ENCODE measurements around the gene AGBL2.
"Not testable (repeated sequence)": the region's sequence is repeated elsewhere in the genome, so short reads cannot be mapped to it uniquely, and the experiment has no call there.

DNA sequence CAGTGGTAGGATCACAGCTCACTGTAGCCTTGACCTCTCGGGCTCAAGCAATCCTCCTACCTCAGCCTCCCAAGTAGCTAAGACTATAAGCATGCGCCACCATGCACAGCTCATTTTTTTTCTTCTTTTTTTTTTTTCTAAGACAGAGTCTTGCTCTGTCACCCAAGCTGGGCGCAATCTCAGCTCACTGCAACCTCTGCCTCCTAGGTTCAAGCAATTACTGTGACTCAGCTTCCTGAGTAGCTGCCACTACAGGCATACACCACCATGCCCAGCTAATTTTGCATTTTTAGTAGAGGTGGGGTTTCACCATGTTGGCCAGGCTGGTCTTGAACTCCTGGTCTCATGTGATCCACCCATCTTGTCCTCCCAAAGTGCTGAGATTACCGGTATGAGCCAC is 50.2 kb downstream of the AGBL2 start:
- TF ChIP-seq CTCF (IDR thresholded peaks at IDR 0.05; ENCODE audit: low read depth, low read length, missing input control); RXRA (IDR thresholded peaks at IDR 0.05); JUND (IDR thresholded peaks at IDR 0.05): not testable (repeated sequence)
- TF ChIP-seq, protein P1, sequence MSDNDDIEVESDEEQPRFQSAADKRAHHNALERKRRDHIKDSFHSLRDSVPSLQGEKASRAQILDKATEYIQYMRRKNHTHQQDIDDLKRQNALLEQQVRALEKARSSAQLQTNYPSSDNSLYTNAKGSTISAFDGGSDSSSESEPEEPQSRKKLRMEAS (IDR thresholded peaks at IDR 0.05), result not testable (repeated sequence)

Data from liver (tissue), 3 donors.